ENCODE results near the gene ABCC1. TPM values are rescaled to one million over a fixed set of nuclear protein-coding genes. Genes with fewer than 3 reads are reported as not detected.

The ABCC1 gene
- total RNA-seq, 1 donor from 2014 or later: 49.8 TPM

DNA sequence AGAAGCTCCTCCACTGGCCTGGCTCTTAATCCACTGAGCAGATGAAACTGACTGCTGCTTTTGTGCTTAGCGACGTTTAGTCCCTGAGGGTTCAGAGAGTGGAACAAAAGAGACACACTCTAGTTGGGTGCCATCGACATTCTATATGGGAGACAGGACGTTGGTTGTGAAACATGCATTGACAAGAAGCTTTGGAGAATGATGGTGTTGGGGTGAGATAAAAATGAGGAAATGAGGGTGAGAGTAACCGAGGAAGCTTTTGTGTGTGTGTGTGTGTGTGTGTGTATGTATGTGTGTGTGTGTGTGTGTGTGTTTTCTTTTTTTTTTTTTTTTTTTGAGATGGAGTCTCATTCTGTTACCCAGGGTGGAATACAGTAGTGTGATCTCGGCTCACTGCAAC, 89.5 kb downstream of the ABCC1 start:
- H3K9me3 Mint-ChIP-seq: no peaks in the 10 kb centered on the region
- CTCF ChIA-PET: no interaction called here
- H3K27me3 Mint-ChIP-seq: no peaks in the 10 kb centered on the region
- ATAC-seq (ENCODE audit: low read depth) (peak; percentile 21), DNase-seq (no peak)
- no peak overlapping the region for H3K27ac Mint-ChIP-seq
- TF ChIP-seq, protein P1, sequence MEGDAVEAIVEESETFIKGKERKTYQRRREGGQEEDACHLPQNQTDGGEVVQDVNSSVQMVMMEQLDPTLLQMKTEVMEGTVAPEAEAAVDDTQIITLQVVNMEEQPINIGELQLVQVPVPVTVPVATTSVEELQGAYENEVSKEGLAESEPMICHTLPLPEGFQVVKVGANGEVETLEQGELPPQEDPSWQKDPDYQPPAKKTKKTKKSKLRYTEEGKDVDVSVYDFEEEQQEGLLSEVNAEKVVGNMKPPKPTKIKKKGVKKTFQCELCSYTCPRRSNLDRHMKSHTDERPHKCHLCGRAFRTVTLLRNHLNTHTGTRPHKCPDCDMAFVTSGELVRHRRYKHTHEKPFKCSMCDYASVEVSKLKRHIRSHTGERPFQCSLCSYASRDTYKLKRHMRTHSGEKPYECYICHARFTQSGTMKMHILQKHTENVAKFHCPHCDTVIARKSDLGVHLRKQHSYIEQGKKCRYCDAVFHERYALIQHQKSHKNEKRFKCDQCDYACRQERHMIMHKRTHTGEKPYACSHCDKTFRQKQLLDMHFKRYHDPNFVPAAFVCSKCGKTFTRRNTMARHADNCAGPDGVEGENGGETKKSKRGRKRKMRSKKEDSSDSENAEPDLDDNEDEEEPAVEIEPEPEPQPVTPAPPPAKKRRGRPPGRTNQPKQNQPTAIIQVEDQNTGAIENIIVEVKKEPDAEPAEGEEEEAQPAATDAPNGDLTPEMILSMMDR (IDR thresholded peaks at IDR 0.05): no peak
- H3K36me3 Mint-ChIP-seq (ENCODE audit: low read depth): peaks cover 64% of the 10 kb centered on the region
- peaks cover 13% of the 10 kb centered on the region for H3K4me1 Mint-ChIP-seq
- H3K4me3 Mint-ChIP-seq: no peak overlapping the region
- intact Hi-C loops (cut with micrococcal nuclease): loop anchor here (10.0 kb wide), 1 partner anchor 86 kb away; no protein-coding TSS in a partner anchor
- POLR2A ChIA-PET: no interaction called here

DNA sequence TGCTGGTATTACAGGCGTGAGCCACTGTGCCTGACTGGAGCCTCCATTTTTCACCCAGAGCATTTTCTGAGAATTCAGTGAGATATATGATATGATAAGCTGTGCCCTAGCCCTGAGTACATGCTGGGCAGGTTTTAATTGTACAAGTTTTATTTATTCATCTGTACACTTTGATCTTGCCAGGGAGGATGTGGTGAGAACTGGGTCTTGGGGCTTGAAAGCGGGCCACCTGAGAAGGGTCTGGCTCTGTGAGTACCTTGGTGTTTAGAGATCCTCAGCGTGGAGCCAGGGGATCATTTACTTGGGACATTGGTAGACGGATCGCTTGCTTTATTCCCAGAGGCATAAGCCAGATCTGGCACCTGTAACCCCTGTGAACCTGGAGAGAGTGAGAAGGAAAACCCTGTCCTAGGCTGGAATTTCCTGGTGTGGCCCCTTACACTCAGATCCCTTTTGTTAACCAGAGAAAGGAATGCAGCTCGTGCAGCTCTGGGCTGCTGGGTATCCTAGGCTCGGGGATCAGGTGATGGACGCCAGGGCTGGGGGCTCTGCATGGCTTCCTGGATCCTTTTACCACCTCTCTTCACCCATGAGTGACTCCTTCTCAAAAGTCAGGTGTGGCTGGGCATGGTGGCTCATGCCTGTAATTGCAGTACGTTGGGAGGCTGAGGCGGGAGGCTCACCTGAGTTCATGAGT, 91.9 kb downstream of the ABCC1 start:
- DNase-seq (no peak), ATAC-seq (ENCODE audit: low read depth) (no peak)
- intact Hi-C loops (cut with micrococcal nuclease): no loop called here
- POLR2A ChIA-PET: interaction anchor here (0.6 to 0.7 kb wide), 2 partner anchors 8 to 411 kb away, joined by 3 to 5 read pairs; no protein-coding TSS in a partner anchor
- Mint-ChIP-seq H3K27ac (no peak overlapping the region), H3K4me3 (no peak overlapping the region), H3K9me3 (no peaks in the 10 kb centered on the region), H3K27me3 (no peaks in the 10 kb centered on the region), H3K36me3 (ENCODE audit: low read depth) (peaks cover 73% of the 10 kb centered on the region), H3K4me1 (peaks cover 16% of the 10 kb centered on the region)
- CTCF ChIA-PET: interaction anchor here (0.7 kb wide), 1 partner anchor 13 kb away, joined by 3 read pairs; no protein-coding TSS in a partner anchor
- TF ChIP-seq, protein P1 (IDR thresholded peaks at IDR 0.05): no peak

DNA sequence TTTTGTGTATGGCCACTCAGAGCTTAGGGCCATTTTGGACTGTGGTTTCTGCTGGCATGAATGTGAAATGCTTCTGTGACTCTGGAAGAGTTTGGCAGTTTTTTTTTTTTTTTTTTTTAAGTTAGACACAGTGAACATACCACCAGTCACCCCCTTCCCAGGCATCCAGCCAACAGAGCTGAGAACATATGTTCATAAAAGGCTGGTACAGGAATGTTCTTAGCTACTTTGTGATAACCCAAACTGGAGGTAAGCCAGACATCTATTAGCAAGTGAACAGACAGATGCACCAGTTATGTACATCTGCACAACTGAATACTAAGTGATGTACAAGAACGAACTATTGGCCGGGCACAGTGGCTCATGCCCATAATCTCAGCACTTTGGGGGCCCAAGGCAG, 92.7 kb downstream of the ABCC1 start:
- Mint-ChIP-seq H3K4me3 (no peak overlapping the region), H3K9me3 (no peaks in the 10 kb centered on the region), H3K36me3 (ENCODE audit: low read depth) (peaks cover 74% of the 10 kb centered on the region), H3K4me1 (peaks cover 16% of the 10 kb centered on the region), H3K27ac (no peak overlapping the region), H3K27me3 (no peaks in the 10 kb centered on the region)
- TF ChIP-seq, protein P1 (IDR thresholded peaks at IDR 0.05): no peak
- ChIA-PET POLR2A (interaction anchor here (0.7 kb wide), 1 partner anchor 9 kb away, joined by 5 read pairs; no protein-coding TSS in a partner anchor), CTCF (no interaction called here)
- no peak for DNase-seq
- intact Hi-C loops (cut with micrococcal nuclease): no loop called here
- no peak for ATAC-seq (ENCODE audit: low read depth)

DNA sequence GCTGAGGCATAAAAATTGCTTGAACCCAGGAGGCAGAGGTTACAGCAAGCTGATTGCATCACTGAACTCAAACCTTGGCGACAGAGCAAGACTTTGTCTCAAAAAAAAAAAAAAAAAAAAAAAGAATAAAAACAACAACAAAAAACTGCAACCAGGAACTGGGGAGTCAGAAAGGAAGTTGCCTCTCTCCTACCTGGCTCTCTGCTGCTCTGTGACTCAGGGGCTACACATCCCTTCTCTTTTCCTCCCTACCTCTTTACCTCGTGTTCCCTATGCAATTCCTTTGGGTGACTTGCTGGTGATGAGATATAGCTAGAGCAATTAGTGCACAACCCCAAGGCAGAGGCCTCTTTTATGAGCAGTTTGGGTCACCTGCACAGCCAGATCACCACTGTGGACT, 95.9 kb downstream of the ABCC1 start:
- TF ChIP-seq, protein P1 (IDR thresholded peaks at IDR 0.05): no peak
- Mint-ChIP-seq H3K4me3 (no peak overlapping the region), H3K36me3 (ENCODE audit: low read depth) (peaks cover 79% of the 10 kb centered on the region), H3K27ac (no peak overlapping the region), H3K9me3 (no peaks in the 10 kb centered on the region), H3K27me3 (no peaks in the 10 kb centered on the region), H3K4me1 (peaks cover 11% of the 10 kb centered on the region)
- intact Hi-C loops (cut with micrococcal nuclease): no loop called here
- ATAC-seq (ENCODE audit: low read depth) (no peak), DNase-seq (no peak)
- ChIA-PET POLR2A (no interaction called here), CTCF (no interaction called here)

DNA sequence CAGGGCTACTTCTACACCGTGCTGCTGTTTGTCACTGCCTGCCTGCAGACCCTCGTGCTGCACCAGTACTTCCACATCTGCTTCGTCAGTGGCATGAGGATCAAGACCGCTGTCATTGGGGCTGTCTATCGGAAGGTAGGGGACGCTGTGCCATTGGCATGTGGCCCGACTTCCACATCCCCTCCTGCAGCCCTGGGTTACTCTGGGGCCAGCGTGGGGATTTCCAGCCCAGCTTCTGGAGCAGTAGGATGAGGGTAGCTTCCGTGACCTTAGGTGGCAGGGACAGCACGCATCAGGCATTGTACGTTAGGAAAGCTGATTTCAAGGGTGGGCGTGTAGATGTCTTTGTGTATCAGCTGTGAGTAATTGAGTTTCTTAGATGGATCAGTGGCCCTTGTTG, 96.5 kb downstream of the ABCC1 start:
- Mint-ChIP-seq H3K4me3 (no peak overlapping the region), H3K4me1 (peaks cover 13% of the 10 kb centered on the region), H3K9me3 (no peaks in the 10 kb centered on the region), H3K36me3 (ENCODE audit: low read depth) (peaks cover 79% of the 10 kb centered on the region), H3K27me3 (no peaks in the 10 kb centered on the region), H3K27ac (no peak overlapping the region)
- ChIA-PET CTCF (no interaction called here), POLR2A (no interaction called here)
- DNase-seq (no peak), ATAC-seq (ENCODE audit: low read depth) (no peak)
- TF ChIP-seq, protein P1 (IDR thresholded peaks at IDR 0.05): no peak
- intact Hi-C loops (cut with micrococcal nuclease): no loop called here

Data from activated B cell treated with CpG ODN at 0.5 μM for 24 hours (primary cell).